Measurements from ENCODE around the gene ATP1A4.

Gene ATP1A4

GRCh38 chr1:160227561-160227960 is 76.2 kb downstream of the ATP1A4 start:
- no peak for DNase-seq (ENCODE audit: low read depth, low spot score)

- DNase-seq (ENCODE audit: low read depth, low spot score): no peak
Measured at GRCh38 chr1:160228431-160228830, 77.0 kb downstream of the ATP1A4 start.

GRCh38 chr1:160232911-160233310 is 81.5 kb downstream of the ATP1A4 start:
- no peak for DNase-seq (ENCODE audit: low read depth, low spot score)

Measured in astrocyte of the hippocampus (primary cell).